Activated naive CD8-positive, alpha-beta T cell treated with anti-CD3 and anti-CD28 coated beads, Interleukin-2, amount 50 U/mL, for 16 hours (primary cell): ENCODE results near the gene WRAP53.
"Not testable (repeated sequence)": the region's sequence is repeated elsewhere in the genome, so short reads cannot be mapped to it uniquely, and the experiment has no call there.

Experiments
- DNase-seq: peaks from one replicate; pipeline ENCODE4 v3.0.0-alpha.2; 2020; ENCODE audit warnings: low read depth, low spot score

Gene WRAP53

DNA sequence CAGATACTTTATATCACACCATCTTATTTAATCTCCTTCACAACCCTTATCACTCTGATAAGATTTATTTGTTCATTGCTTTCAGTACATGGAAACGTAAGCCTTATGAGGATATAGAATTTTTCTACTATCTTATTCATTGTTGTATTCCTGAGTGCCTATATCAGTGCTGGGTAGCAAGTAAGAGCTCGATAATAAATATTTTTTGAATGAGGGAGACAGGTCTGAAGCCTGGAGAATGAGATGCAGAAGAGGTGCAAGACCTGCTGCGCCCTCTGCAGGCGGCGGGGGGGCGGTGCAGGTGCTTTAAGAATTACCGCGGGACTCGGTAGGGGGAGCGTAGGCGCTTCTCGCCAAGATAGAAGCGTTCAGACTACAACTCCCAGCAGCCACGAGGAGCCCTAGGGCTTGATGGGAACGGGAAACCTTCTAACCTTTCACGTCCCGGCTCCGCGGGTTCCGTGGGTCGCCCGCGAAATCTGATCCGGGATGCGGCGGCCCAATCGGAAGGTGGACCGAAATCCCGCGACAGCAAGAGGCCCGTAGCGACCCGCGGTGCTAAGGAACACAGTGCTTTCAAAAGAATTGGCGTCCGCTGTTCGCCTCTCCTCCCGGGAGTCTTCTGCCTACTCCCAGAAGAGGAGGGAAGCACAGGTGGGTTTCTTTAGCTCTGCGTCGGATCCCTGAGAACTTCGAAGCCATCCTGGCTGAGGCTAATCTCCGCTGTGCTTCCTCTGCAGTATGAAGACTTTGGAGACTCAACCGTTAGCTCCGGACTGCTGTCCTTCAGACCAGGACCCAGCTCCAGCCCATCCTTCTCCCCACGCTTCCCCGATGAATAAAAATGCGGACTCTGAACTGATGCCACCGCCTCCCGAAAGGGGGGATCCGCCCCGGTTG lies at the start of gene WRAP53:
Gene WRAP53 (plus strand): TSS at position 570 of the 900 bp plus-strand sequence. CDS start 172 bp downstream, at position 742.
- DNase-seq, result peak; percentile 91

- no peak for DNase-seq
These were observed 47.5 kb upstream of the WRAP53 start for GRCh38 chr17:7640783-7641182.

DNA sequence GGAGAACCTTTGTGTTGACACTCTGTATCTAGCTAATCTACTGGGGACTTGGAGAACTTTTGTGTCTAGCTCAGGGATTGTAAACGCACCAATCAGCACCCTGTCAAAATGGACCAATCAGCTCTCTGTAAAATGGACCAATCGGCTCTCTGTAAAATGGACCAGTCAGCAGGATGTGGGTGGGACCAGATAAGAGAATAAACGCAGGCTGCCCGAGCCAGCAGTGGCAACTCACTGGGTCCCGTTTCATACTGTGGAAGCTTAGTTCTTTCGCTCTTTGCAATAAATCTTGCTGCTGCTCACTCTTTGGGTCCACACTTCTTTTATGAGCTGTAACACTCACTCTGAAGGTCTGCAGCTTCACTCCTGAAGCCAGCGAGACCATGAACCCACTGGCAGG lies 46.6 kb upstream of the WRAP53 start:
- DNase-seq, result not testable (repeated sequence)

DNA sequence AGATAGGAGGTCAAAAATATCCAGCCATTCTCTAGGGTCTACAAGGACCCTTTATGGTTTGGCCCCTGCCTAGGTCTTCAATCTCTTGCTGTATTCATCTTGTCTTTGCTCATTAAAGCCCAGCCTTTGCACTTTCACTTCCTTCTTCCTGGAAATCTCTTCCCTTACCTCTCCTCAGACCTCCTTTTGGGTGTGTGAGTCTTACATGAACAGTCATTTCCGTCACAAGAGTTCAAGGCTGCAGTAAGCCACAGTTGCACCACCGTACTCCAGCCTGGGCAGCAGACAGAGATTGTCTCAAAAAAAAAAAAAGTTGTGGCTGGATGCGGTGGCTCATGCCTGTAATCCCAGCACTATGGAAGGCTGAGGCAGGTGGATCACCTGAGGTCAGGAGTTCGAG lies 43.5 kb upstream of the WRAP53 start:
- DNase-seq, result no peak

- DNase-seq, result no peak
These were observed 41.8 kb upstream of the WRAP53 start for GRCh38 chr17:7646457-7646856.

DNA sequence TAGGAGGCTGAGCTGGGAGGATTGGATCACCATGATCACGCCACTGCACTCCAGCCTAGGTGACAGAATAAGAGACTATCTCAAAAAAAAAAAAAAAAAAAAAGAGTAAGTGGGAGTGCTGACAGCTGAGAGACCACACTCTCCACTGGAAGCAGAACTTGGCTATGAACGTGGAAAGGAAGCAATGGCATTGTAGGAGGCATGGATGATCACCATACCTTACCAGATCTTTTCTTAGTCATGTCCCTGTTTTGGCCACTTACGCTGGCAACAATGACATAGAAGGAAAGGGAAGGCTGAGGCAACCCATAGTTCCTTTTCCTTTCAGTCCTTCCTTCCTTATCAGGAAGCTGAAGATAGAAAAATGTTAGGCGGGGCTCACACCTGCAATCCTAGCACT lies 41.3 kb upstream of the WRAP53 start:
- DNase-seq, result no peak

GRCh38 chr17:7650509-7651096 lies 37.7 kb upstream of the WRAP53 start, which contains the start of gene ATP1B2:
TSS of gene ATP1B2 (plus strand) at chr17:7650926. CDS start at chr17:7651519, 593 bp downstream.
- DNase-seq, result peak; percentile 54

DNA sequence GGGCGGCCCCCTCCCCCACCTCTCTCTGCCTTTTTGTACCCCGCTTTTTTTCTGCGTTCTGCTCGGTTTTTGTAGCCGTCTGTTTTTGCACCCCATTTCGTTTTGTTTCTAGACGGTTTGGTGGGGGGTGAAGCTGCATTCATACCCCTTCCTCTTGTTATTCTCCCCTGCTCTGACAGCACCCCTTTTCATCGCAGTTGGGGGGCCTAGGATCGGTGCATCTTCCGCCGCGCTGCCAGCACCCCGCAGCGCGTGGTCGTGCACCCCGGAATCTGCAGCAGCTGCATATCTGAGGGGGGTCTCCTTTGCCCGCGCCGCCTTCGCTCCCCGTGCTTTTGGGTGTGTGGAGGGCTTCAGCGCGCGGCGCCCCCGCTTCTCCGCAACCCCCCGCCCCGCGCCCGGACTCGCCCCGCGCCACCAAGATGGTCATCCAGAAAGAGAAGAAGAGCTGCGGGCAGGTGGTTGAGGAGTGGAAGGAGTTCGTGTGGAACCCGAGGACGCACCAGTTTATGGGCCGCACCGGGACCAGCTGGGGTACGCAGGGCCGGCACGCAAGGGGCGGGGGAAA lies 37.1 kb upstream of the WRAP53 start:
- DNase-seq, result no peak

DNA sequence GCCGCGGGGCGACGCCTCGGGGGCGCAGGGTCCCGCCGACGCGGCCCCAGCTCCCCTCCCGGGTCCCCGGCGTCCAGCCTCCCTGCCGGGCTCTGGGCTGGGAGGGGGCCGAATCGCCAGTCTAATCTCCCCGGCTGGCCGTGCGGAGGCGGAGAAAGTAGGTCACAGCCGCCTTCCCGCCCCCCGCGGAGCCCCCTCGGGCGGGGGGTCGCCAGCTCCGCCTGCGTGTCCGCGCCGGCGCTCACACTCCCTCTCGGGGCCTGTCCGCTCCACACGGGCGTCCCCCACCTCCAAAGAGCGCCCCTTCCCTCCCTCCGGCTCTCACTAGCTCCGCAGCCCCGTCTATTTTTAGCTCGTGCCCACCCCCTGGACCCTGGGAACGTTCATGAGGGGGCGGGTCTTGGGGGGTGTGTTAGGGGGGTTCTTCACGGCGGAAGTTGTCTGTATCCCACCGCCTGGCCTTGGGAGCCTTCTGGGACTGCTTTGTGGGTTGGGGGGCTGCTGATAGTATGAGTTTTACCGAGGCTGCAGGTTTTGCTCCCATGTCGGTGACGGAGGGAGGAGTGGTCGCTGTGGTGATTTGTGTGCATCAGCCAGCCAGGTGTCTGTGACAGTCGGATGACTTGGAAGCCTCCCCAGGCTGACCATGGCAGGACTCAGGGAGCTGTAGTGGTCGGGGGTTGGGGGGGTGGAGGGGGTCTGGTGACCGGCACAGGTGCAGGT lies 36.5 kb upstream of the WRAP53 start:
- DNase-seq, result no peak

DNA sequence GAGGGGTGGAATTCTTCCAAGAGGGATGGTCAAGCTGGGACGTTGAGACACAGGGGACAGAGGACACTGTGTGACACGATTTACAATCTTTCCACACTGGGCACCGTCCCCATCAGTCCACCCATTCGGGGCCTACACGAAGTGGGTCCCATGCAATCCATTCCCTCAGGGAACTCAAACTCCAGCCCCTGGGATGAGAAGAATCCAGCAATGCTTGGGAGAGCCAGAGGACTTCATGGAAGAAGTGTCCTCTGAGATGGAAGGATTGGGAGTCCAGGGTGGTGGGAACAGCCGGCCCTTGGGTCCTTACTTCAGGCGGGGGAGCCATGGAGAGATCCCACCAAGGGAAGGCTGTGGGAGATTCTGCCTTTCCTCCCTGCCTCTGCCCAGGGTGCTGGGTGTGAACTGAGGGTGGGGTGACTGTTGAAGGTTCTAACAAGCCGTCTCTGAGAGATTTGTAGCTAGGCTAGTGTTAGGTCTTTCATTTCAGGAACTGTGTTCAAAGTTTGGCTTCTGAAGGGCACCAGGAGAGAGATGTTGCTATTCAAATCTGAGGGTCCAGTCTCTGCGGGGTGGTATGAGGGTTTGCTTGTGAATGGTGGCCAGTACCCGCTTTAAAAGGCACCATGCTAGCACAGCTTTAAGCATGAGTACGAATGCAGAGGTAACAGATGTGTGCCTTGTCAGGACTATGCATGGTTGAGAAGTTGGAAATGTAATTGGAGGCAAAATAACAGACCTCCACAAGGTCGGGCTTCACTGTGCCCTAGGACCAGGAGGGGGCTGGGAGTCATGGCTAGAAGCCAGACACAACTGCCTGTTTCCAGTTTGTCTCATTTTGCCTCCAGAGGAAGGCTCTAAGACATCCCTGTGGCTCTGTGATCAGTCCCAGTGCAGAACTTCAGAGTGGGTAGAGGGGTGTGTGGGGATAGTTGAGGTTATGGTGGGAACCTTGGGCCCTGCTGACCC lies 35.6 kb upstream of the WRAP53 start:
- no peak for DNase-seq

DNA sequence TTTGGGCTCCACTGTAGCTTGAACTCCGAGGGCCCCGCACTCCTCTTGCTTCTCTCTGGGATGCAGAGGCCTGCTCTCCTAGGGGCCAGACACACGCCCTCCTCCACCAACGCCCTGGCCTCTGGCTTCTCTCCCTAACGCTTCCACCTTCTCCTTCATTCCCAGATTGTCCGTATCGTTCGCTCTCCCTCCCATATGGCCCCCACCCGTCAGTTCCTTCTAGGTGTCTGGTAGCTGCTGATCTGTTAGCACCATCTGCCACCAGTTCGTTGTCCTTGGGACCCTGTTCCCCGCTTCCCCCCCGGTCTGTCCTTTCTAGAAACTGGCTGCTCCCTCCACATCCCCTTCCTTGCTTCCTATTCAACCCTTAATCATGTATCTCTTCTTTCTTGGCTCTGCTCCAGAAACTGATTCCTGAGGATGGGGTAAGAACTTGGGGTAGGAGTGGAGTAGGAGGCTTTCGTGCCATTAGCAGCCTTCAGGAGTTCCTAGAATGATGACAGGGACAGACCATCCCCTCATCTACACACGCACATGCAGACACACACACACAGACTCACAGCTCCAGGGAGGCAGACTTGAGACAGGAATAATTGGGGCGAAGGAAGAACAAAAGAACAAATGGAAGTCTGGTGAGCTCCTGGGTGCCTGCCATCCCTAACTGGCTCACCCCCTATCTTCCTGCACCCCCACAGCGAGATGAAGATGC lies 33.3 kb upstream of the WRAP53 start:
- DNase-seq, result no peak

GRCh38 chr17:7655541-7655840 lies 32.8 kb upstream of the WRAP53 start:
- DNase-seq, result no peak

DNA sequence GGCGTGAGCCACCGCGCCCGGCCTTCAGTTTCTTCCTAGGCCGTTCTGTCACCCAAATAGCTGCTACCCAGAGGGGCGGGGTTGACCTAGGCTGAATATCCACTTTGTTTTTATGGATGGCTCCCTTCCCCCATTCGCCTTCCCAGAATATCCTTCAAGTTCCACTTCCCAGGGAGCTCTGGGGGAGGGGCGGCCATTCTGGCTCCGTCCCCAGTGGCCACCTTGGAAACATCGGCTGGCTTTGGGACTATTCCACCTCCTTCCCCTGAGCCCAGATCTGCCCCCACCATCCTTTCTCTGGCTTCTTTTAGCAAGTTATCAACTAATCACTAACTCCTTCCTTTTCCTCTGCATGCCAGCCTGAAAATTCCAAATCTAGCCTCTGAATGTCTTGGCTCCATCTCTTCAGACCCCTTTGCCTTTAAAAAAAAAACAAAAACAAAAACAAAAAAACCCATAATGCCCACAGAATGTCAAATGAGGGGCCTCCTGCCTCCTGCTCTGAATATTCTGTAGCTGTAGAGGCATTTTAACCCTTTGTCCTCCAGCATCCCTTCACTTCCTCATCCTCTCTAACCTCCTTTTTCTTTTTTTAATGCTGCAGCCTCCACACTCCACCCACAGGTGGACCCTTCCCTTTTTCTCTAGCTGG lies 31.2 kb upstream of the WRAP53 start:
- no peak for DNase-seq

GRCh38 chr17:7667656-7668406 lies 20.4 kb upstream of the WRAP53 start:
- no peak for DNase-seq

DNA sequence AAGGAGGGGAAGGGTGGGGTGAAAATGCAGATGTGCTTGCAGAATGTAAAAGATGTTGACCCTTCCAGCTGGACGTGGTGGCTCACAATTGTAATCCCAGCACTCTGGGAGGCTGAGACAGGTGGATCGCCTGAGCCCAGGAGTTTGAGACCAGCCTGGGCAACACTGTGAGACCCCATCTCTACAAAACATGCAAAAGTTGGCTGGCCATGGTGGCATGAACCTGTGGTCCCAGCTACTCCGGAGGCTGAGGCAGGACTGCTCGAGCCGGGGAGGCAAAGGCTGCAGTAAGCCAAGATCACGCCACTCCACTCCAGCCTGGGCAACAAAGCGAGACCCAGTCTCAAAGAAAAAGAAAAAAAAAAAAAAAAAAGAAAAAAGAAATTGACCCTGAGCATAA lies 19.8 kb upstream of the WRAP53 start:
- no peak for DNase-seq

DNA sequence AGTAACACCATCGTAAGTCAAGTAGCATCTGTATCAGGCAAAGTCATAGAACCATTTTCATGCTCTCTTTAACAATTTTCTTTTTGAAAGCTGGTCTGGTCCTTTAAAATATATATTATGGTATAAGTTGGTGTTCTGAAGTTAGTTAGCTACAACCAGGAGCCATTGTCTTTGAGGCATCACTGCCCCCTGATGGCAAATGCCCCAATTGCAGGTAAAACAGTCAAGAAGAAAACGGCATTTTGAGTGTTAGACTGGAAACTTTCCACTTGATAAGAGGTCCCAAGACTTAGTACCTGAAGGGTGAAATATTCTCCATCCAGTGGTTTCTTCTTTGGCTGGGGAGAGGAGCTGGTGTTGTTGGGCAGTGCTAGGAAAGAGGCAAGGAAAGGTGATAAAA lies 15.0 kb upstream of the WRAP53 start:
- no peak for DNase-seq

GRCh38 chr17:7674934-7675333 lies 13.3 kb upstream of the WRAP53 start:
- no peak for DNase-seq

GRCh38 chr17:7676533-7676932 lies 11.7 kb upstream of the WRAP53 start:
- no peak for DNase-seq

DNA sequence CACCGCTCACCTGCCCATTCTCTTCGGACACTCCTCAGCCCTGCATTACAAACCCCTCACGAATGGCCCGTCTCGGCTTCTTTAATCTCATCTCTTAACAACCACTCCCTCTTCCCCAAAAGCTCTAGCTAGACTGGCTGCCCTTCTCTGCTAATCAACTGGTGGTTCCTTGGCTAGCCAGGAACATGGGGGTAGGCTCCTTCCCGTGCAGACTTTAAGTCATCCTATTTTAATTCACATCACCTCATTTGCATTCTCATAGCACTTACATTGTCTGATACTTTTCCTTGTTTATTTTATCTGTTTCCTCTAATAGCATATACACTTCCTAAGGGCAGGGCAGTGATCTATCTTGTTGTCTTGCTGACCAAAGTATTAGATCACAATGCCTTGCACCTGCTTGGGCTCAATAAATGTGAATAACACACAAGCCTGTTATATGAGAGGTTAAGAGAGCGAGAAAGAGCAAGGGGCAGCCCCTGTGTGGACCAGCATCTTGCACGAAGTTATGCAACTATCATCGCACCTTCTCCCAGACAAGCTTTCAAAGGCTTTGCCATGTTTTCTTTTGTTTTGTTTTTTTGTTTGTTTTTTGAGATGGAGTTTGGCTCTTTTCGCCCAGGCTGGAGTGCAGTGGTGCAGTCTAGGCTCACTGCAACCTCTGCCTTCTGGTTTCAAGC lies 10.7 kb upstream of the WRAP53 start:
- DNase-seq, result no peak
